Kidney glomerular epithelial cell (primary cell): ENCODE results near the gene TRPM7.
"Not testable (repeated sequence)": the region's sequence is repeated elsewhere in the genome, so short reads cannot be mapped to it uniquely, and the experiment has no call there.

Experiments used
- DNase-seq: peaks from one replicate; lab custom pipeline; 2025; lab: John Stamatoyannopoulos, UW

The TRPM7 gene, protein sequence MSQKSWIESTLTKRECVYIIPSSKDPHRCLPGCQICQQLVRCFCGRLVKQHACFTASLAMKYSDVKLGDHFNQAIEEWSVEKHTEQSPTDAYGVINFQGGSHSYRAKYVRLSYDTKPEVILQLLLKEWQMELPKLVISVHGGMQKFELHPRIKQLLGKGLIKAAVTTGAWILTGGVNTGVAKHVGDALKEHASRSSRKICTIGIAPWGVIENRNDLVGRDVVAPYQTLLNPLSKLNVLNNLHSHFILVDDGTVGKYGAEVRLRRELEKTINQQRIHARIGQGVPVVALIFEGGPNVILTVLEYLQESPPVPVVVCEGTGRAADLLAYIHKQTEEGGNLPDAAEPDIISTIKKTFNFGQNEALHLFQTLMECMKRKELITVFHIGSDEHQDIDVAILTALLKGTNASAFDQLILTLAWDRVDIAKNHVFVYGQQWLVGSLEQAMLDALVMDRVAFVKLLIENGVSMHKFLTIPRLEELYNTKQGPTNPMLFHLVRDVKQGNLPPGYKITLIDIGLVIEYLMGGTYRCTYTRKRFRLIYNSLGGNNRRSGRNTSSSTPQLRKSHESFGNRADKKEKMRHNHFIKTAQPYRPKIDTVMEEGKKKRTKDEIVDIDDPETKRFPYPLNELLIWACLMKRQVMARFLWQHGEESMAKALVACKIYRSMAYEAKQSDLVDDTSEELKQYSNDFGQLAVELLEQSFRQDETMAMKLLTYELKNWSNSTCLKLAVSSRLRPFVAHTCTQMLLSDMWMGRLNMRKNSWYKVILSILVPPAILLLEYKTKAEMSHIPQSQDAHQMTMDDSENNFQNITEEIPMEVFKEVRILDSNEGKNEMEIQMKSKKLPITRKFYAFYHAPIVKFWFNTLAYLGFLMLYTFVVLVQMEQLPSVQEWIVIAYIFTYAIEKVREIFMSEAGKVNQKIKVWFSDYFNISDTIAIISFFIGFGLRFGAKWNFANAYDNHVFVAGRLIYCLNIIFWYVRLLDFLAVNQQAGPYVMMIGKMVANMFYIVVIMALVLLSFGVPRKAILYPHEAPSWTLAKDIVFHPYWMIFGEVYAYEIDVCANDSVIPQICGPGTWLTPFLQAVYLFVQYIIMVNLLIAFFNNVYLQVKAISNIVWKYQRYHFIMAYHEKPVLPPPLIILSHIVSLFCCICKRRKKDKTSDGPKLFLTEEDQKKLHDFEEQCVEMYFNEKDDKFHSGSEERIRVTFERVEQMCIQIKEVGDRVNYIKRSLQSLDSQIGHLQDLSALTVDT (N-terminal part only)

DNA sequence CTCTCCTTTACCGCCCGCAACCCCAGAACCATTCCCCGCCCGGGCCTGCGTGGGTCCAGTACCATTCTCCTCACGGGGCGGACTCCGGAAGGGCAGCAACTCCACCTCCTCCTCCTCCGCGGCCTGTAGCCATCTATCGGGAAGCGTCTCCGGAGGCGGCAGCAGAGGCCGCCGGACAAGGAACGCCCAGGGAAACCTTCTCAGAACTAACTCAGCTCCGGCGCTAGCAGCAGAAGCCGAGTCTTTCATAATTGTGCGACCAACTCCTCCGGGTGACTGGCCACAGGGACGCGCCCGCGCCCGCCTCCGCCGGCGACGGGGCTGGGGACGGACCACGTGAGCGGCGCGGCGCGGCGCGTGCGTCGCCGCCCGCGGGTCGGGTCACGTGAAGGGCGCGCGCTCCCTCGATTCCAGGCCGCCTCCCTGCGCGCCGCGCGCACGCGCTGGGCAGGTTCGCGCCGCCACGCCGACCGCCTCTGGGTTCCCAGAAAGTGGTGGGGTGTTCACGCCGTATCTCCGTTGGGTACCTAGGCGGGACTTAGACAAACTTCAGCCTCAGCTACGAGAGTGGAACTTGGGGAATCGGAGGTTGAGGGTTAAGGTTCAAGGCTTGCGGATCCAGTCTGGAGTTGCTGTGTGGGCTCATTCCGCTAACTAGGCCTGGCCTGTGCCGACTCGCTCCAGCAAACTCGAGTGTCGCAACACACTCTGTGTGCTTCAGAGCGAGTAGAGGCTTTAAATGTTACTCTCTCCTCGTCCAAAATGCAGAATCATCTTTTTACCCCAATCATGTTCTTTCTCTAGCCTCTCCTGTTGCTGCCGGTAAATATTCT is at the start of gene TRPM7:
TSS of gene TRPM7 (minus strand) at position 329 of the 833 bp plus-strand sequence. CDS start at position 65, 264 bp downstream.
- peak; percentile 83 for DNase-seq

DNA sequence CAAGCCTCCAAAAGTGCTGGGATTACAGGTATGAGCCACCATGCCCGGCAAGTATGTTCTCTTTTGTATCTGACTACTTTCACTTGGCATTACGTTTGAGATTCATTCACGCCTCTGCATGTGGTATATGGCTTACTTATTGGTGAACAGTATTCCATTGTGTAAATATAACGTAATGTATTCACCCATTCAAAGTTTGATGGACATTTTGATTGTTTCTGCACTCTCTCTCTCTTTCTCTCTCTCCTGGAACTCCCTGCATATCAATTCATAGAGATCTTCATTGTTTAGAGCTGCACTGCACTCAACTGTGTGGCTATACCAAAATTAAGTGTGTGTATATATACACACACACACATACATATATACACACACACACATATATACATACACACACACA is 48.6 kb upstream of the TRPM7 start:
- no peak for DNase-seq

DNA sequence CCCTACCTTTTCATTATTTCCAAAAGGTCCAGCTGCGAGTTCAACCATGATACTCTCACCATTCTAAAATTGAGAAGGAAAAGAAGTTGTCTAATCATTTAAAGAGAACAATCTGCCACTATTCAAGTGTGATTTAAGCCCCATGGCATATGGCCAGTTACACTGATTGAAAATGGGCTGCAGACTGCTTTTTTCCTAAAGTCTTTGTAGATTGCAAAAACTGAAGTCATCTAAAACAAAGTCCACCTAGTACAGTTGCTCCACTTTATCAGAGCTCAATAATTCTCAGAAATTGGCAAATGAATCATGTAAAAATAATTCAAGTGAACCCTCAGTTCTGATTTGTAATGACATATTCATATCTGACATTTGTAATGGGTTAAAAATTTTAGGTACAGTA is 39.7 kb upstream of the TRPM7 start:
- DNase-seq = no peak

DNA sequence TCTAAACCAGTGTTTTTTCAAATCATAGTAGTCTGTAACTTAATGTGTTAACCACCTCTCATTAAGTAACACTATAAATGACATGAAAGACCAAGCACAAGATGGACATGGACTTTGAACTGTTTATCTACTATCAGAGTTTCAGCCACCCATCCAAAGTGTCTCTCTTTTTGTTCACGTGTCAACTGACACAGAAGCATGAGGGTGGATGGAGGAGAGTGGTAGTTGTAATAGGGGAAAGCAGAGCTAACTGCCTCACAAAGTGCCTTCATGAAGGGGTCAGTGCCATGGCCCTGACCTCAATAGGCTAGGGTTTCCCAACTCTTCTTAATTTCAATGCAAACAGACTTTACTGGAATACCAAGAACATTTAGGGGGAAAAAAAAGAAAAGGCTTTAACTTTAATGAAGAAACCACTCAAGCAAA is 32.1 kb upstream of the TRPM7 start:
- DNase-seq = no peak

DNA sequence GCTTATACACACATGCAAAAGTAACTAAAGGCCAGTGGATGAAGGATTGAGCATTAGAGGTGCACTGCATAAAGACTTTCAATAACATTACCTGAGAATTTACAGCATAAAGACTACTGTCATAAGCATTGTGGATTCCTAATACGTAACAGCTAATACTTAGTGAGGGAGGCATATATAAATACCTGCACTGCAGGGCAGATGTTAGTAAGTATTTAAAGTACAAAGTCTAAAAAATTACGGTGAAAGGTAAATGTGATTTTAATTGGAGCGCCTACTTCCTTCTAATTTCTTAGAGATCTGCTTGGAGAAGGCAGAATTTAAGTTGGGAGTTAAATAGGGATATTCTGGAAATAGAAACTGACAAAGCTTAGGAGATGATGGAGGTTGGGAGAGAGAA is 25.4 kb upstream of the TRPM7 start:
- no peak for DNase-seq

DNA sequence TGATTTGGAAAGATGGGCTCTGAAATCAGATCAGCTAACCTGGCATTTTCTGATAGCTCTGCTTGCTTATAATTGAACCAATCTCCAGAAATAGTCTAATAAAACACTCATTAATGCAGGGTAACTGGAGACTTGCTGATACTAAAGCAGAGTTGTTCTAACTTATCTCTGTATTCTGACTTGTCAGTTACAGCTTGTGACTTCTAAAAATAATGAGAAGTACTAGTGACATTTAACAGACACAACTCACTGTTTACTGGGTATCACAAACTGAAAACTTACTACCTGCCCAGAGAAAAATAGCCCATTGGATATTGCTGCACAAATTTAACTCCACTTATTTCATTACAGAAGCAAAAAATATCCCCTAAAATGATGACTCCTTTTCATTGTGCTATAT is 24.0 kb upstream of the TRPM7 start:
- no peak for DNase-seq

DNA sequence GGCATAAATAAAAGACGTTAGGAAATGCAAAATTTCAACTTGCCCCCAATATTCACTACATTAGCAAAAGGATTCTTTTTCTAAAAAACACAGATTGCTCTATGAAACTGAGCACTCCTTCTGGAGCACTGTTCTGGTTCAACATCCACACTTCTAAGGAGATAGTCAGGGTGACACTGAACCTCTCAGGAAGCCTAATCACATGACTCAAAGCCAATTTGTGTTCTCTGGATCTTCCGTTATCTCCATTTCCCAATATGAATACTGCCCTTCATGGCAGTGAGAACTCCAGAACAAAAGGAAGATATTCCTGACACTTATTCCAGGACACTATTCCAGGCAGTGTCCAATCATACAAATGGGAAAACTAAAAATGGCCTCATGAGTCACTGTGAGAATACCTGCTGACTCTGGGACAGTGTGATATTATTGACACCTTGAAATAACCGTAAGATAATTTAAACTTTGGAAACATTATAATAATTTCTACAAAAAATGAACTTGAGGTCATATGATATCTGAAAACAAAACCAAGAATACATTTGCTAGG is 21.4 kb upstream of the TRPM7 start:
- DNase-seq = no peak

DNA sequence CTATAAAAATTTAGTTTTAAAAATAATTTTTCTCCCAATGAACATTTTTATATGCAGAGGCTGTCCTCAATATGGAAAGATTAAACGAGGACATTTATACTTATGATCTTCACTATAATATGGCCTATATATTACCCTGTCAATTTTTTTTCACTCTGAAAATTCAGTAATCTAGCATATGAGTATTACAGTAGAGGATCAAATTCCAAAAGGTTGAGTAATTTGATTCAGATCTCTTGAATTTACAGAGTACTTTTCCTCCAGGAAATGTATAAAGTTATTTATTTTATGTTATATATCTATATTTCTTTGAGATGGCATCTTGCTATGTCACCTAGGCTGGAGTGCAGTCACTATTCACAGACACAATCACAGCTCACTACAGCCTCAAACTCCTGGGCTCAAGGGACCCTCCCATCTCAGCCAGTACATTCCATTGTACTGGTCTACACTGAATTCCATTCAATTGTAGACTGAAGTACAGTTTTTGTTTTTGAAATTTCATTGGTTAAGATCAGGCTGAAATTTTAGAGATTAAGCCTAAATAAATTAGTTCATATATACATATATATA is 16.3 kb upstream of the TRPM7 start:
- DNase-seq = no peak

DNA sequence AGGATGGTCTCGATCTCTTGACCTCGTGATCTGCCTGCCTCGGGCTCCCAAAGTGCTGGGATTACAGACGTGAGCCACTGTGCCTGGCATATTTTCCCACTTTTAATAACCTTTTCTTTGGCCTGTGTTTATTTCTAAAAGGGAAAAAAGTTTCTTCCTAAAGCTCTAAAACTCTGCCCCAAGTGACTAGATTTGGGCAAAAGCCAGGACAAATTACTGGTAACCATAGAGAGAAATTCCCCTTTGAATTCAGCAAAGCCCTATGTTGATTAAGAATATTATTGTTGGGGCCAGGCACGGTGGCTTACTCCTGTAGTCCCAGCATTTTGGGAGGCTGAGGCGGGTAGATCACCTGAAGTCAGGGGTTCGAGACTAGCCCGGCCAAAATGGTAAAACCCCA is 11.5 kb upstream of the TRPM7 start:
- DNase-seq = no peak

DNA sequence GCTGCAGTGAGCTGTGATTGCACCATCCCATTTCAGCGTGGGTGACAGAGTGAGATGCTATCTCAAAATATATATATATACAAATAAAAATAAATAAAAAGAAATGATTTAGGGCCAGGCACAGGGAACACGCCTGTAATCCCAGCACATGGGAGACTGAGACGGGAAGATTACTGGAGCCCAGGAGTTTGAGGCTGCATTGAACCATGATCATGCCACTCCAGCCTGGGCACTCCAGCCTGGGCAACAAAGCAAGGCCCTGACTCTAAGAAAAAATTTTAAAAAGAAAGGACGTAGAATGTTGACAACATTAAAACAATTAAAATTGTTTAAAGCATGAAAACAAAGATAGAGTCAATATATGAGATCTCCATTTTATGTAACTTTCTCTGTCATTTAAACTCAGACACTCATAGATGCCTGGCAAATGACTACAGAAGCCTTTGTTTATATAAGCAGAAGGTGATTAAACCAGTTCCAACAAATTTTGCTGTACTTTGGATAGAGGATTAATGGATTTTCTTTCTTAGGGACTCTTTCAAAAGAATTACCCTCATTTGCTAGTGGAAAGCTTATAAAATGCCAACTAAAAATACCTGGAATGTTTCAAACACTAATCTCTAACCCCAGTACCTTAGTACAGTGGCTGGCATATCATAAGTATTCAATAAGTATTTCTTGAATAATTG is 10.7 kb upstream of the TRPM7 start:
- no peak for DNase-seq

DNA sequence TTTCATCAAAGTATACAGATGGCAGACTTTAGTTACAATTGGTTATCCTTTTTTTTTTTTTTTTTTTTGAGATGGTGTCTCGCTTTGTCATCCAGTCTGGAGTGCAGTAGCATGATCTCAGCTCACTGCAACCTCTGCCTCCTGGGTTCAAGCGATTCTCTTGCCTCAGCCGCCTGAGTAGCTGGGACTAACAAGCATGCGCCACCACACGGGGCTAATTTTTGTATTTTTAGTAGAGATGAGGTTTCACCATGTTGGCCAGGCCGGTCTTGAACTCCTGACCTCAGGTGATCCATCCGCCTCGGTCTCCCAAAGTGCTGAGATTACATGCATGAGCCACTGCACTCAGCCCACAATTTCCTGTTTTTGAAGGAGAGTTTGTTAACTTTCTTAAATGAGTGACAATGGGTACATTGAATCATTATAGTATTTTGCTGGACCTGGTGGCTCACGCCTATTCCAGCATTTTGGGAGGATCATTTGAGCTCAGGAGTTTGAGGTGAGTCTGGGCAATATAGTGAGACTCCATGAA is 8.1 kb upstream of the TRPM7 start:
- DNase-seq = not testable (repeated sequence)

DNA sequence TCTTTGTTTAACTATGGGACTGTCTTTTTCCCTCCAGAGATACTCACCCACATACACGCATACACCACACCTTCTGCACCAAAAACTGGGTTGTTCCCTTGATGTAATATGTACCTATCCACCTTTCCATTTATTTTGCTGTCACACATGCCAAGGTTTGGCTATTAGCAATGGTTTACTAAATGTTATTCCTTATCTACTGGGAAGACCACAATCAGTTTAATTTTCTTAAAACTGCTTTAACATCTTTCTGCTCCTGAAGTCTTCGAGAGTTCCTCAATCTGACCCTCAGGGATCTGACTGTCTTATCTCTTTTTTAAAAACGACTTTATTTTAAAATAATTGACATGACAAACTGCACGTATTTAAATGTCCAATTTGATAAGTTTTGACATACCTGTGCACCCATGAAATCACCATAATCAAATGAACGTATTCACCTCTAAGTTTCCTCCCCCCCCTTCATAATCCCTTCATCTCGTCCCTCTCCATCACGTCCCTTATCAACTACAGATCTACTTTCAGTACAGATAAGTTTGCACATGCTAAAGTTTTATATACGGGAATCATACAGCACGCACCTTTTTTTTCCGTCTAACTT is 805 bp upstream of the TRPM7 start:
- DNase-seq = no peak

DNA sequence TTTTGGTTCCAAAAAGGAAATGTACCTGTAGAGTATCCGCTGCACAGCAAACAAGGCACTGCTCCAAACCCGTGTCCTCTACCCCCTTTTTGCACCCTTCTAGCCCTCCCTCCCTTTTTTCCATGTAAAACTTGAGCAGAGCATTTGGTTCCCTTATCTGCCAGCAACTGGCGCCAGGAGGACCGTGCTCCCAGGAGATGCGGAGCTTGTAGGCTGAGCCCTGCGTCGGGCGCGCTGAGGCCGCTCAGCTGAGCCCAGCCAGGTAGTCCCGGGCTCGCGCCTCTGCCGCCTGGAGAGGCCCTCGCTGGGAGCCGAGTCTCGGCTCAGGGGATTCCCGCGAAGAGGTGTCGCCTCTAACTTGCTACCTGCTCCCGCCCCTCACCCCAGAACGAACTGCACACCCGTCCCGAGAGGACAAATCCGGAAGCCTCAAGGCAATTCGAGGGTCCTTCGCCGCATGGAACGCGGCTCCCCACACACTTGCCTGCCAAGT is 575 bp downstream of the TRPM7 start:
- peak; percentile 36 for DNase-seq

DNA sequence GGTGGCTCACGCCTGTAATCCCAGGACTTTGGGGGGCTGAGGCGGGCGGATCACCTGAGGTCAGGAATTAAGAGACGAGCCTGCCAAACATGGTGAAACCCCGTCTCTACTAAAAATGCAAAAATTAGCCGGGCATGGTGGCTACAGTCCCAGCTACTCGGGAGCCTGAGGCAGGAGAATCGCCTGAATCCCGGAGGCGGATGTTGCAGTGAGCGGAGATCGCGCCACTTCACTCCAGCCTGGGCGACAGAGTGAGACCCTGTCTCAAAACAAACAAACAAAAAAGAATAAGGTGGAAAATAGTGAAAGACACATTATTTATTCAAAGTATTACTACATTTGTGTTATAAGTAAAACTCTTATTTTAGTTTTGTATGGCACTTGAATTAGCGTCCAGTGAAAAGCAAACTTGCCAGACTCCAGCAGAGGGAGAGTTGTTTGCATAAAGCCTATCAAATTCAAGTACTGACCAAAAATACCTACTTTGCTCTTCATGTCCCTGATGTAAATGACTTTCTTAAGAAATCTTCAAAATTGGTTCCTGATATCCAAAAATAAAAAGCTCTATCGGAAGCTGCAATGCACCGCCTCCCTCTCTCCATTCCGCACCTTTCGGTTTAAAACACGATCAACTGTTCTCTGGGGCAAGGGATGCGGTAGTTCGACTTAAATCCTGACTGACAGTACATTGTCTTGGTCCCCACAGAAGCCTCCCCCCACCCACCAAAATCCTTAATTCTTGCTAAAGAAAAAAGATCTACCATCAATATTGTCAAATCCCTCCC is 1.2 kb downstream of the TRPM7 start:
- no peak for DNase-seq

DNA sequence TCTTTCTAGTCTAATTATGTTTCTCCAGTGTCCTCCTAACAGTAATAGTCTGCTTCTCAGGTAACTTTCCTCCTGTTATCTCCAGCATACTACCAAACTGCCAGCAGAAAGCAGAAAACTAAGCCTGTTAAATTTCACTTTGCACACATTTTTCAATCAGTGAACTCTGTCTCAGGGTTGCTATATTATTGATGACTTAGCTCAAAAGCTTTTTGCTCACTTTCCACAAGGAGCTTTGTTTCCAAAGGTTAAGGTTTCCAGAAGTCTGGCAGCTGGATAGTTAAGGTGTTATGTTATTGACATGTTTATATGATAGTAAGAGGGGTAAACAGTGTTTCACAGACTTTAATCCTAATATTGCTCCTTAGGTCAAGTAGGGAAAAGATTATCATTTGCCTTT is 5.1 kb downstream of the TRPM7 start:
- no peak for DNase-seq

DNA sequence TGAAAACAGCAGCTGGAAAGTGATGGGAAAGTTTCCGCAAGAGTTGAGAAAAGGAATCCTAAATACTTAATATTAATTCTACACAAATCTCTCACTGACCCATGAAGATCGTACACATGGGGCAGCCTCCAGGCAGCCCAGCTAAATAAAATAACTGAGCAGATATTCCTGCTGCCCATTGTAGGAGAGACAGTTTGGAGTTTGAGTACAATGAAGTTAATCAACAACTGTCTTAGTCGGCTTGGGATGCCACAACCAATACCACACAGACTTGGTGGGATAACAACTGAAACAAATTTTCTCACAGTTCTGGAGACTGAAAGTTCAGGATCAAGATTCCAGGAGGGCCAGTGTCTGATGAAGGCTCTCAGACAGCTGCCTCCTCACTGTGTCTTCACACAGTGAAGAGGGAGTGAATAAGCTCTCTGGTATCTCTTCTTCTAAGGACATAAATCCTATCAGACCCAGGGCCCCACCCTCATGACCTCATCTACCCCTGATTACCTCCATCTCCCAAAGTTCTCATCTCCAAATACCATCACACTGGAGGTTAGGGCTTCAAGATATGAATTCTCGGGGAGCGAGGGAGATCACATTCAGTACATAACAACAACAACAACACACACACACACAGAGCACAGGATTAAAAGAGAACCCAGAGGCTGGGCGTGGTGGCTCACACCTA is 9.7 kb downstream of the TRPM7 start:
- peak; percentile 70 for DNase-seq

DNA sequence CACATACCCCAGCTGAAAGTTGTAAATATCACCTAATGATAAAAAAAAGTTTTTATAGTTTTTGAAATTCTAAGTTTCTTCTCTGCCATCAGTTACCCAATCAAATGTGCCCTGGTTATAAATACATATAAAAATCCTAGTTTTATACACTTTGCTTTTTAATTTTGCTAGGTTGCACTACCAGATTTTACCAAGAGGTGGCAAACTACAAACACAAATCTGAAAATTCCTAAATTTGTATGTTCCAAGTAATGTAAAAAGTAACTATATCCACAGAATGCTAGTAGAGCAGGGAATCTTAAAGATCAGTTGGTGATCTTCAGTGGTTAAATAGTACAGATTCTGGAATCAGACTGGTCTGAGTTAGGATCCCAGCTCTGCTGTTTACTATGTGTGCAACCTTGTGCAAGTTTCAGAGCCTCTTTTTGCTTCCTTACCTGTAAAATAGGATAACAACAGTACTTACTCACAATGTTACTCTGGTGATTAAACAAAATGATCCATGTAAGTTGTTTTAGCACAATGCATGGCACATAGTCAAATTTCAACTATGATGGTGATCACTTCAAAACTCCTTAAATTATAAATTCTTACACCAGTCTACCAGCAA is 11.0 kb downstream of the TRPM7 start:
- DNase-seq = peak; percentile 13
